Measurements from ENCODE around the gene SAE1.
"Not testable (repeated sequence)": the region's sequence is repeated elsewhere in the genome, so short reads cannot be mapped to it uniquely, and the experiment has no call there.

Gene SAE1

DNA sequence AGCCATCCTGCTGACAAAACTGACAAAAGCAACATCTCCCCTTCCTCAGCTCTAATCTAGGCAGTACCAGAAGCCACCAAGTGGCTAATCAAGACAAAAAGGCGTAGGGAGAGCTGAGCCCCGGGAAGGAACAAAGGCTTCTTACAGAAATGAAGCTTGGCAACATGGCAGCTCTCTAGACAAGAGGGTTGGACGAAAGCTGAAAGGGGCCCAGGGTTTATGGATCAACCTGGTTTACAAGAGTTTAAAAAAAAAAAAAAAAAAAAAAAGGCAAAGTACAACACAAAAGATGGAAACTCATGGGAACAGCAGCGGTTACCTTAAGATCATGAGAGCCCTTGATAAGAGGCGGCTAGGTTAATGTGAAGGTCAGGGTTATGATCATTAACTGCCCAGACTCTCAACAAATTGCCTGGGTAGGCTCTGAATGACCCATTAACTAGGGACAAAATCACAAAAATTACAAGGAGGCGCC, 31.0 kb upstream of the SAE1 start:
- DNase-seq (ENCODE audit: low spot score in 2 of 2) (no peak), ATAC-seq (no peak)
- Mint-ChIP-seq H3K27ac (no peak overlapping the region), H3K4me1 (peaks cover 50% of the 10 kb centered on the region), H3K4me3 (no peak overlapping the region), H3K9me3 (no peaks in the 10 kb centered on the region), H3K36me3 (peaks cover 43% of the 10 kb centered on the region)

DNA sequence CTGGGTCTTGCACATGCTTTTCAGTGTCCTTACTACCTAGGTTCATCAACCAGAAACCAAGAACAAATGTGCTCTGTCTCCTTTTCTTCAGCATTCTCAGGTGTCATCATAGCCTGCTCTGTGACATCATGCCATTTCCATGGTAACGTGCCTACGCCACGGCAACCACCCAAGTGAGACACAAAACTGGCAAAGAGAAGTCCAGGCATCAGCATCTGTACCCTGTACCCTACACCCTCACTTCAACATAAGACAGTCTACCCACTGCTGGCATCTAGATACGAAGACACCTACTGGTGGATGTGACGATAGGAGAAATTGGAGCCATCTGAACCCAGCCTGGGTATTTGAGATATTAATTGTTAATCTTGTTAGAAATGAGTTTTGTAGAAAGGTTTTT, 30.3 kb upstream of the SAE1 start:
- Mint-ChIP-seq H3K4me3 (no peak overlapping the region), H3K4me1 (peaks cover 46% of the 10 kb centered on the region), H3K36me3 (peaks cover 39% of the 10 kb centered on the region), H3K27ac (peak overlapping the region; percentile 76), H3K9me3 (no peaks in the 10 kb centered on the region)
- DNase-seq (ENCODE audit: low spot score in 2 of 2) (no peak), ATAC-seq (peak; percentile 67)

DNA sequence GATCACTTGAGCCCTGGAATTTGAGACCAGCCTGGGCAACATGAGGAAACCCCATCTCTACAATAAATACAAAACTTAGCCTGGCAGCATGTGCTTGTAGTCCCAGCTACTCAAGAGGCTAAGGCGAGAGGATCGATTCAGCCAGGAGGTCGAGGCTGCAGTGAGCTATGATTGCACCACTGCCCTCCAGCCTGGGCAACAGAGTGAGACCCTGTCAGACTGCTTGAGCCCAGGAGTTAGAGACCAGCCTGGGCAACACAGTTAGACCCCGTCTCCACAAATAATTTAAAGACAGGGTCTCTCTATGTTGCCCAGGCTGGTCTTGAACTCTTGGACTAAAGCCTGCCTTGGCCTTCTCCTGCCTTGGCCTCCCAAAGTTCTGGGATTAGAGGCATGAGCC, 29.5 kb upstream of the SAE1 start:
- H3K36me3 Mint-ChIP-seq = peaks cover 47% of the 10 kb centered on the region
- not testable (repeated sequence) for H3K4me3 Mint-ChIP-seq; H3K27ac Mint-ChIP-seq; DNase-seq (ENCODE audit: low spot score in 2 of 2); H3K9me3 Mint-ChIP-seq; ATAC-seq
- H3K4me1 Mint-ChIP-seq = peaks cover 46% of the 10 kb centered on the region

DNA sequence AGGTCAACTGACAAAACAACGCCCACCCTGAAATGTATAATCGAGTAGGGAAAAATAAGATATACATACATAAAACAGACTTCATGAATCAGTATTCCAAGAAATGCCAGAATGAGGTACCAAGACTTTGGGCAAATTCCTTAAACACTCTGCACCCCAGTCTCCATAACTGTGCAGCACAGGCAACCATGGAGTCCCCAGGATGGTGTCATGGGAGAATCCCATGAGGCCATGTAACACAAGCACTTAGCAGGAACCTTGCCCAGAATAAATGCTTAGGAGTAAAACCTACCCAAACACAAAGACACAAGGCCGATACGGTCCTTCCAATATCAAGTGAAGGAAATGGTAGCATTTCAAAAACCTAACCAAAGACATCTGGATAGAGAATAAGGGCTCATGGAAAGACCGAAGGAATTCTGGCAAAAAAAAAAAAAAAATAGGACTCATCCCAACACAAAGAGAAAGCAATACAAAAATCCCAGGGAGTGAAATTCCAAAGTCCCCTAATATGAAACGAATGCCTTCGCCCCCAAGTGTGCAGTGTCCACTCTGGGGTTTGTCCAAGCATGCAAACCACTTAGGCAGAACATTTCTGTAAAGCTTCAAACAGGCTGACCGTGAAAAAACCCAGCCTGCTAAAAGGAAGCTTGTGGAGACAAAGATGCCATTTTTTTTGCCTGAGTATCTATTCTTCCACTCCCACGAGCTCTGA, 28.1 kb upstream of the SAE1 start:
- H3K4me3 Mint-ChIP-seq = no peak overlapping the region
- DNase-seq (ENCODE audit: low spot score in 2 of 2) = no peak
- peaks cover 50% of the 10 kb centered on the region for H3K36me3 Mint-ChIP-seq
- no peak overlapping the region for H3K27ac Mint-ChIP-seq
- no peak for ATAC-seq
- H3K9me3 Mint-ChIP-seq = no peaks in the 10 kb centered on the region
- H3K4me1 Mint-ChIP-seq = peaks cover 48% of the 10 kb centered on the region

DNA sequence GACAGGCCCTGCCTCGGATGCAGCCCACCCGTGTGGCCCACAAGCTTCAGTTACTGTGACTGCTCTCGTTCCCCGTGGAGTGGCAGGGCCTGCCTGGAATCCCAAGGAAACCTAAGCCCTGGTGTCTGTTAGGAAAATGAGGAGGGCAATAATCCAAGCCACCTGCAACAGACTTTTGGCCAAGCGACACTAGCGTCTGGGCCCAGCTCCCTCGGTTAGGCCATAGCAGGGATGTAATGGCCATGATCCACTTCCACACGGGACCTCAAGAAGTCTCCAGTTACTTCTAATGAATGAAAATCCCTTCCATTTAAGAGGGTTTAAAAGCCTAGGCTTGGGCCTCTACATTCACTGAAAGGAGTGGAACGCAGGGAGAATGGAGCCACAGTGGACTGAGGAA, 26.0 kb upstream of the SAE1 start:
- H3K4me3 Mint-ChIP-seq = no peak overlapping the region
- H3K4me1 Mint-ChIP-seq = peaks cover 60% of the 10 kb centered on the region
- H3K36me3 Mint-ChIP-seq = peaks cover 56% of the 10 kb centered on the region
- H3K9me3 Mint-ChIP-seq = no peaks in the 10 kb centered on the region
- no peak for DNase-seq (ENCODE audit: low spot score in 2 of 2)
- no peak overlapping the region for H3K27ac Mint-ChIP-seq
- no peak for ATAC-seq

DNA sequence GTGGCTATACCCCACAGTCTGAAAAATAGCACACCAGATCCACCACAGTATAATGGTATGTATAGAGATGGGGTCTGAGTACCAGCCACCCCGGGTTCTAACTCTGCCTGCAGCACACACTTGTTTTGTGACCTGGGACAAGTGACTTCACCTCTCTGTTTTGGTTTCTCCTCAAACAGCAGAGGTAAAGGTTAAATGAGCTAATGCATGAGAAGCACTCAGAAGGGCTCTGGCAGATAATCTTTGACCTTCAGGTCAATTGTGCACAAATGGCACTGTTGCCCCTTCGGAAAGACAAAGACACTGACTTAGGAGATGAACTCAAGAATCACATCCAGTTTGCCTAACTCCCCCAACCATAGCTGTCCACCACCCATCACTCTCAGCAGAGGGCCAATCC, 24.8 kb upstream of the SAE1 start:
- Mint-ChIP-seq H3K36me3 (peaks cover 56% of the 10 kb centered on the region), H3K9me3 (no peaks in the 10 kb centered on the region), H3K4me1 (peaks cover 58% of the 10 kb centered on the region), H3K27ac (peak overlapping the region; percentile 100), H3K4me3 (peak overlapping the region; percentile 95)
- ATAC-seq = no peak
- no peak for DNase-seq (ENCODE audit: low spot score in 2 of 2)

DNA sequence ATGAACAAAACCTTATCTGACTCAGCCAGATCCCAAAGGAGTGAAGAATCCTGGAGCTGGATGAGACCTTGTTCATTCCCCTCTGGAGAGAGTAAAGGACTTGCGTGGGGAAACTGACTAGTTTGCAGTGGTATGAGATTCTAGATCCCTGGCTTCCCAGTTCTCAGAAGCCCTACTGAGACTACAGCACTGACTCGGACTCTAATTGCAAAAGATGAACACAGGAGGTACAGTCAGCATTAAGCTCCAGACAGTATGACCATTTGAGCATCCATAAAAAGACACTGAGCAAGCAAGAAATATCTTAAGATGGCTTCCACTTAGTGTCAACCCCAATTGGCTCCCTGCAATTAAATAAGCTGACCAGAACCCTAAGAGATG, 23.8 kb upstream of the SAE1 start:
- peaks cover 56% of the 10 kb centered on the region for H3K4me1 Mint-ChIP-seq
- peak overlapping the region; percentile 100 for H3K27ac Mint-ChIP-seq
- H3K9me3 Mint-ChIP-seq = no peaks in the 10 kb centered on the region
- no peak for ATAC-seq
- peak overlapping the region; percentile 95 for H3K4me3 Mint-ChIP-seq
- H3K36me3 Mint-ChIP-seq = peaks cover 58% of the 10 kb centered on the region
- no peak for DNase-seq (ENCODE audit: low spot score in 2 of 2)

DNA sequence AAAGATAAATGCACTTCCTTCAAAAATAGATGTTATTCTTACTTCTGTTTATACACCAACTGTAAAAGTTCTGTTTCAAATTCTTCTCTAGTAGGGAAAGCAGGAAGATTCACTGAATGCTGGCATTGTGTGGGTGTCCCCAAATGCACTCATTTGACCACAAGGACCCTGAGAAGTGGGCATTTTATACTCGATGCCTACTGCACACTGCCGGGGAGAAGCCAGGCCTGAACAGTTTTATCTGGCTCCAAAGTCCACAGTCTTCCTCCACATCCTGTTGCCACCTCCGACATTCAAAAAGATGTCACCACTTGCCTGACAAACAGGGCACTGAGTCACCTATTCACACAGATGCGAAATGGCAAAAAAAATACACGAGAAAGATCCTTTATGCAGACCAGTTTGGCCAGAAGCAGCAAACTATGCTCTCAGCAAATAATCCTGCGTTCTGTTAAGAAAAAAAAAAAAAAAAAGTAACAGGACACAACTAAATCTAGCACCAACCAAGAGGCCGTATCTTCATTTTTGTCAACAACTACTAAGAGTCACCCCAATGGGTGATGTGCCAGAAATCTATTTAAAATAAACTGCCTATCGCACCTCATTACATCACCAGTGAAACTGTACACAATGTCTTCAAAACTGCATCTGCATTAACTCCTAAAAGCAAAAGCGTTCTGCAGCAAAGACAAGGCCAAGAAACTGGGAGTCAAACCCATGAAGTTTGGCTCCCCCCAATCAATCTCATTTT, 23.3 kb upstream of the SAE1 start:
- peak; percentile 15 to 69 for DNase-seq (ENCODE audit: low spot score in 2 of 2)

DNA sequence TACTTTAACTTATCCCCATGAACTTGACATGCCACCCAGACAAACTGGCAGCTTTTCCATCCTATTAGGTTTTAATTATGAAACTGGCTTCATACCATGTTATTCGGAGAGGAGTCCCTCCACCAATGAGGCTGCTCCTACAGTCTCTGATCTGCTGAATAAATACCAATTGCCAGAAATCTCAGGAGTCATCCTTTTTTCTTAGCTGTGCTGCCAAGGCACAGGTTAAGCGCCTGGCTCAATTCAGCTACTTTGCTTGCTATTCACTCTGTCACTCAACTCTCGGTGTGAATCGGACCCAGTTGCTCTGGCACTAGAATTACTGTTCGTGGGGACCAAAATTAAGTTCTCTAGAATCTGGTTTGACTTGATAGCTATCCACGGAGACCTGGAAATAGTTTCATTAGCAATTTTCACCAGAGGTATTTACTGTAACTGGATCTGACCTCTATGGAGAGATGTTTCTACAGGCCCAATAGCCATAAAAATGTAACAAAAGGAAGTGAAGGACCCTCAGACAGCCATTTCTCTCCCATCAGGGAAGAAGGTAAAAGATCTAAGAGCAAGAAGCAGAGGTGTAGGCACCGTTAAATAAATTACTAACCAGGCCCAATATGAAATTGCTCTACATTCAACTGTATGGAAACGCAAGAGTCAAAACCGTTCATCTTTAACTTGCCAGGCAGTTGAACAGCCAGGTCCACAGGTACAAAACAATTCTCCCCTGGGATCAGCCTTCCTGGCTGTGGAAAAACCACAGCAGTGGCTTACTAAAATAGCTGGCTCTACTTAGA, 22.5 kb upstream of the SAE1 start:
- DNase-seq (ENCODE audit: low spot score in 2 of 2) = no peak
- no peak for ATAC-seq
- H3K9me3 Mint-ChIP-seq = no peaks in the 10 kb centered on the region
- peaks cover 51% of the 10 kb centered on the region for H3K4me1 Mint-ChIP-seq
- peak overlapping the region; percentile 95 for H3K4me3 Mint-ChIP-seq
- peaks cover 68% of the 10 kb centered on the region for H3K36me3 Mint-ChIP-seq
- peak overlapping the region; percentile 100 for H3K27ac Mint-ChIP-seq

More for the DNA sequence above, 23.3 kb upstream of the SAE1 start:
- H3K27ac Mint-ChIP-seq = peak overlapping the region; percentile 100
- peaks cover 60% of the 10 kb centered on the region for H3K36me3 Mint-ChIP-seq
- peak overlapping the region; percentile 95 for H3K4me3 Mint-ChIP-seq
- peak; percentile 67 for ATAC-seq
- H3K9me3 Mint-ChIP-seq = no peaks in the 10 kb centered on the region
- peaks cover 51% of the 10 kb centered on the region for H3K4me1 Mint-ChIP-seq

DNA sequence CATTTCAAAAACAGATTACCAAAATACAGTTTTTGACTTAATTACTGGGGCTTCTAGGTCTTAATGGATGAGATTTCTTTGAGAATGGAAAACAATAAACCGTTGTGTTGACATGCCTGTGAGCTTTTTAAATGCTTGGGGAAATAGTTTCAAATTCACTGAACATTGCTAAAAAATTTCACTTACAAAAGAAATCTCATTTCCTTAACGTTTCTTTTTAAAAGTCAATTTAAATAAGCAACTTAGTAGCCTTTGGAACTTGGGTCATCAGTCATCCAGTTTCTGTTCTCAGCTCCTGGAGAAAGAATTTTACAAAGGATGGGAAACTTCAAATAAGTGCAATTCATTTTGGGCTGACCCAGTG, 21.5 kb upstream of the SAE1 start:
- peak overlapping the region; percentile 95 for H3K4me3 Mint-ChIP-seq
- peaks cover 61% of the 10 kb centered on the region for H3K4me1 Mint-ChIP-seq
- DNase-seq (ENCODE audit: low spot score in 2 of 2) (no peak), ATAC-seq (no peak)
- H3K9me3 Mint-ChIP-seq = no peaks in the 10 kb centered on the region
- peak overlapping the region; percentile 100 for H3K27ac Mint-ChIP-seq
- peaks cover 78% of the 10 kb centered on the region for H3K36me3 Mint-ChIP-seq

DNA sequence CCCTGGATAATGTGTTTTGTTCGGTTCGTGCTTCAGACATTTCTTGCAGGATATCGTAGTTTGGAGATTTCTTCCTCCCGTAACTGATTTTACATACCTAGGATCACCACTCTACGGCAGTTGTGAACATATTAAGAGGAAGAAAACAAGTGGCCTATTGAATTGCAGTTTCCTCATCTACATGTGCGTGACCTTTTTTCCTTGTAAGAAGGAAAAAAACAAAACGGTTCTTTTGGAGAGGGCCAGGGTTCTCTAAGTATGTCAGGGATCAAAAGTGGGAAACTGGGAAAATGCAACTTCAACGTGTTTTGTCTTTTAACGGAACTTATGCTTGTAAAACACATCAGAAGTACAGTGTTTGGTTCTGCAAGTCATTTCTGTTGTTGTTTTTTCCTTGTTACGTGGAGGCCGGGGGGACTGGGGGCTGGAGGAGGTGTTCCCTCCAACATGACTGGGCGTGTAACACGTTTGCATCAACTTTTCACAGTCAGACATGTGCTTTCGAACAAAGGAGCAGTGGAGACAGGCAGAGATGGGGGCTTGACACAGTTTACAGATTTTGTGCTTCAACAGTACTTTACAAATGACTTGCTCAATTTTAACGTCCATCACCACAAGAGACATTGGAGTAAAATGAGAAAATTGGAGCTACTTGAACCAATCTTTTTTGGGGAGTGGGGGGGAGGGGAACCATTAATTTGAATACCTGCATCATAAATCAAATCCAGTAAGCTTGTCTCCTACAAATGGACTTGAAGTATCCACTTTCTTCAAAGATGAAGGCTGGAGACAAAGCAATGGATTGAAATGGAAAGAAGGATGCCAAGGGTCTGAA, 20.9 kb upstream of the SAE1 start:
- Mint-ChIP-seq H3K9me3 (no peaks in the 10 kb centered on the region), H3K4me1 (peaks cover 62% of the 10 kb centered on the region), H3K36me3 (peaks cover 80% of the 10 kb centered on the region), H3K4me3 (peak overlapping the region; percentile 95), H3K27ac (peak overlapping the region; percentile 100)
- peak; percentile 37 to 83 for DNase-seq (ENCODE audit: low spot score in 2 of 2)
- ATAC-seq = peak; percentile 9

DNA sequence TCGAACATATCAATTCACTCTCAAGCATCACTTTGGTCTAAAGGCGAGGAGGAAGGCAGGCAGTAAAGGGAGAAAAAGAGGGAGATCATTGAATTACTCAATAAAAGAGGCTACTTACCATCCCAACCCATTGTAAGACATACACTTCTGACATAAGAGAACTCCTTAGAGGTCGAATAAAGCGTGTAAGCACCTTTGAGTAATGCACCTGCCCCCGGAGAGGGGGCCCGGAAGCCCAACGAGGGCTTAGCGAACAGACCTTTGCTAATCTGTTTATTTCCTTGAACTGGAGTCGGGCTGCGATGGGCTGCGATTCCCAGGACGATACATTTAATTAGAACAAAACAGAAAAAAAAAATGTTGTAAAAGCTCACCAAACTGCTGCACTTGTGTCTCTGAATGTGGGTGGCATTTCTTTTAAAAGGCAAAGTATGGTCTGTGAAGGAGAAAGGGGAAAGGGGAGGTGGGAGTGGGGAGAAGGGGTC, 20.1 kb upstream of the SAE1 start:
- peaks cover 77% of the 10 kb centered on the region for H3K36me3 Mint-ChIP-seq

DNA sequence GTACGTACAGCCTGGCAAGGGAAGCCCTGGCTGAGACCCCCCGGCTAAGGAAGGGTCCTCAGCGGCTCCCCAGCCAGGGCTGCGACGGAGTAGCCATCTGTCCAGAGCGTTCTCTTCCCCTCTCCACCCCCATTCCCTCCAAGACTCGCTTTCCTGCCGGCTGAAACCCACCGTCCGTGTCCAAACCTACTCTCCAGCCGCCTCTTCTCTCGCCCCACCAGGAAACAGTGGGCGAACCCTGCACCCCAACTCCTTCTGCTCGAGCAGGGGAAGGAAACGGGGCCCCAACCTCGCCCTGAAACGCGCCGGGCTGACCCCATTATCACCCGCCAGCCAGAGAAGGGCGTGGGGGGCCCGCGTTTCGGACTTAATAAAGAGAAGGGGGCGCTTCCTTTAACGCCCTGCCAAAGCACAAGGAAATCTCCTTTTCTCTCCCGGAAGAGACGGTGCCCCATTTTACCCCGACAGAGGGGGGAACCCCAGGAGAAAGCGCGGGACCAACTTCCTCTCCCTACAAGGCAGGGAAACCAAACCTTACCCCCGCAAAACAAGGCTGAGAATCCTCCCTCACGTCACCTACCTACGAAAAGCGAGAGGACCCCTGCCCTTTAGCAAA, 19.5 kb upstream of the SAE1 start:
- peaks cover 53% of the 10 kb centered on the region for H3K4me1 Mint-ChIP-seq
- H3K4me3 Mint-ChIP-seq = peak overlapping the region; percentile 95
- H3K27ac Mint-ChIP-seq = peak overlapping the region; percentile 100
- H3K36me3 Mint-ChIP-seq = peaks cover 73% of the 10 kb centered on the region
- ATAC-seq (no peak), DNase-seq (ENCODE audit: low spot score in 2 of 2) (peak; percentile 39 to 82)
- H3K9me3 Mint-ChIP-seq = no peaks in the 10 kb centered on the region

More for the DNA sequence above, 20.1 kb upstream of the SAE1 start:
- peak overlapping the region; percentile 100 for H3K27ac Mint-ChIP-seq
- no peaks in the 10 kb centered on the region for H3K9me3 Mint-ChIP-seq
- DNase-seq (ENCODE audit: low spot score in 2 of 2) (no peak), ATAC-seq (no peak)
- peaks cover 59% of the 10 kb centered on the region for H3K4me1 Mint-ChIP-seq
- peak overlapping the region; percentile 95 for H3K4me3 Mint-ChIP-seq

DNA sequence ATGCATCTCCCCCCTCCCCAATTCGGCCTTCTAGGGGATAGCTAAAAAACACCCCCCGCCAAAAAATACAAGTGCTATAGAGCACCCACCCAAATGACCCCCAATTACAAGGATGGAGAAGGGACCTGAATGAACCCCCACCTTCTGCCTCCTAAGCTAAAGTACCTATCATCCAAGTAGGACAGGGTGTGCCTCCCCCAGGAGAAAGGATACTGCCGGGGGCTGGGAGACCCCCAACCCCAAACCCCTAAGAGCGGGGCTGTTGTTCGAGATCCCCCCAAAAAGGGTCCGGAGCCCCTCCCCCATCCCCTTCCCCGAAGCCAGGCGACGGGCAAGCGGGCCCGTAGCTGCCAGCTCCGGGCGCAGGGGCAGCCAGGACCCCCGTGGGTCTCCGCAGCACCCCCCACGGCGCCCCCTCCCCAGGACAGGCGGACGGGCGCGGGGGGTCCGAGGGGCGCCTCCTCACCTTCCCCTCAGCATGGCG, 18.9 kb upstream of the SAE1 start:
- Mint-ChIP-seq H3K4me1 (peaks cover 47% of the 10 kb centered on the region), H3K36me3 (peaks cover 73% of the 10 kb centered on the region), H3K9me3 (no peaks in the 10 kb centered on the region), H3K27ac (peak overlapping the region; percentile 100), H3K4me3 (peak overlapping the region; percentile 95)
- ATAC-seq (no peak), DNase-seq (ENCODE audit: low spot score in 2 of 2) (no peak)

Data from stimulated activated effector memory CD8-positive, alpha-beta T cell treated with anti-CD3 and anti-CD28 coated beads, Interleukin-12 subunit alpha, Interleukin-12 subunit beta, amount 100 ng/mL, for 72 hours (primary cell).